Measurements from ENCODE around the gene SPRY1. TPM values are rescaled to one million over a fixed set of nuclear protein-coding genes. Genes with fewer than 3 reads are reported as not detected.

SPRY1 gene
- total RNA-seq, 1 experiment from 2014 or later: 76.3 TPM

GRCh38 chr4:123405267-123405865, 8.8 kb downstream of the SPRY1 start:
- H2BK12ac ChIP-seq (ENCODE audit: insufficient read length, low read depth, low read length): no peak overlapping the region
- H3K27me3 Mint-ChIP-seq (ENCODE audit: low read depth): no peaks in the 10 kb centered on the region
- no peak overlapping the region for H3K27ac ChIP-seq (ENCODE audit: insufficient read length, low read depth, low read length)
- H3K4me1 Mint-ChIP-seq: peaks cover 45 to 51% of the 10 kb centered on the region in 2 experiments
- no peak for TF ChIP-seq CTCF (conservative IDR thresholded peaks at IDR 0.05)
- no peaks in the 10 kb centered on the region; a peak in 1 of 5 replicates for H3K9me3 Mint-ChIP-seq
- H3K79me2 ChIP-seq (ENCODE audit: insufficient read depth, low read length): peaks cover 24% of the 10 kb centered on the region; the same call in 1 of the 2 replicates
- no CpG with 5 or more reads among the region's 5 CpGs for WGBS (ENCODE audit: extremely low coverage, insufficient read length, low lambda C conversion rate)
- no peak overlapping the region for H2AFZ ChIP-seq (ENCODE audit: low read length)
- peak overlapping the region in 2 of 3 experiments; percentile 63 to 72; a peak in 2 of 7 replicates for H3K27ac Mint-ChIP-seq
- H2BK5ac ChIP-seq (ENCODE audit: insufficient read length, low read length): no peak overlapping the region
- H2AK5ac ChIP-seq (ENCODE audit: insufficient read length, low read length): no peak overlapping the region
- no peak overlapping the region for H3K23ac ChIP-seq (ENCODE audit: insufficient read length, low read depth, low read length)
- no peak overlapping the region for H4K8ac ChIP-seq (replicated peaks; ENCODE audit: insufficient read length, low read depth, low read length)
- no peak for DNase-seq
- no peaks in the 10 kb centered on the region; the same call in 1 of the 2 replicates for H3K4me1 ChIP-seq (ENCODE audit: insufficient read depth, low read length)
- no peak overlapping the region for H3K9ac ChIP-seq (ENCODE audit: extremely low read depth, insufficient read length, low read length)
- no peak overlapping the region for H2BK120ac ChIP-seq (ENCODE audit: low read depth, low read length, poor library complexity, severe bottlenecking)
- H3K4me2 ChIP-seq (ENCODE audit: insufficient read depth, insufficient read length, low read length): no peak overlapping the region
- no peak overlapping the region for H4K91ac ChIP-seq (ENCODE audit: insufficient read length, low read depth, low read length)
- no peak overlapping the region for H3K4me3 Mint-ChIP-seq
- no peak overlapping the region for H3K18ac ChIP-seq (ENCODE audit: insufficient read length, low read depth, low read length)
- H3K4ac ChIP-seq (ENCODE audit: low read depth, low read length): no peak overlapping the region
- H3K79me1 ChIP-seq (ENCODE audit: insufficient read depth, low read depth, low read length, poor library complexity, severe bottlenecking): peaks cover 3% of the 10 kb centered on the region
- no peak overlapping the region for H2BK15ac ChIP-seq (ENCODE audit: low read depth, low read length)
- H4K5ac ChIP-seq (ENCODE audit: insufficient read length, low read depth, low read length): no peak overlapping the region
- no peaks in the 10 kb centered on the region for H3K23me2 ChIP-seq (ENCODE audit: insufficient read length, low read depth, low read length, poor library complexity, severe bottlenecking)
- H3K27me3 ChIP-seq (ENCODE audit: insufficient read depth, low read length): no peaks in the 10 kb centered on the region
- no peak overlapping the region for H3K14ac ChIP-seq (ENCODE audit: insufficient read depth, low read length)
- no peak overlapping the region for H3T11ph ChIP-seq (ENCODE audit: low read length)
- no peak overlapping the region for H3K56ac ChIP-seq (ENCODE audit: insufficient read length, low read depth, low read length)
- no peak overlapping the region for H2BK20ac ChIP-seq (ENCODE audit: low read depth, low read length, poor library complexity, severe bottlenecking)
- H3K36me3 Mint-ChIP-seq (ENCODE audit: insufficient read depth in 1 of 3, low read depth in 3 of 3): peaks cover 27 to 37% (median 27%) of the 10 kb centered on the region in 3 experiments
- H3K9me3 ChIP-seq (ENCODE audit: control insufficient read depth, low read depth, low read length): no peaks in the 10 kb centered on the region
- no peaks in the 10 kb centered on the region for H4K20me1 ChIP-seq (ENCODE audit: control insufficient read depth, insufficient read depth, insufficient read length)

All from H9 (cell line).